ENCODE measurements around the gene LRRC74A.
"Not testable (repeated sequence)": the region's sequence is repeated elsewhere in the genome, so short reads cannot be mapped to it uniquely, and the experiment has no call there.

LRRC74A gene

GRCh38 chr14:76909266-76909665, 83.1 kb downstream of the LRRC74A start:
- H4K8ac ChIP-seq (ENCODE audit: low read depth, low read length) = no peak overlapping the region
- no peaks in the 10 kb centered on the region for H3K27me3 ChIP-seq (ENCODE audit: insufficient read depth, low read length, poor library complexity)
- no peak overlapping the region for H3K56ac ChIP-seq (ENCODE audit: low read length)
- no peak for DNase-seq
- peaks cover 1% of the 10 kb centered on the region for H3K4me1 ChIP-seq (ENCODE audit: control insufficient read depth, low read depth, low read length)
- no peak overlapping the region for H4K5ac ChIP-seq (ENCODE audit: low read length)
- no peak overlapping the region for H3K18ac ChIP-seq (ENCODE audit: low read length)
- no CpG with 5 or more reads among the region's 2 CpGs for WGBS (ENCODE audit: extremely low coverage, insufficient coverage, low lambda C conversion rate)
- no peak overlapping the region for H2BK120ac ChIP-seq (ENCODE audit: low read depth, low read length)
- H2AK5ac ChIP-seq (ENCODE audit: low read length) = no peak overlapping the region
- H3K4me2 ChIP-seq (ENCODE audit: low read length) = no peak overlapping the region
- no peak overlapping the region for H2BK15ac ChIP-seq (replicated peaks; ENCODE audit: low read depth)
- no peak overlapping the region for H3K9ac ChIP-seq (ENCODE audit: low read length)
- H3K4ac ChIP-seq (ENCODE audit: low read depth, low read length) = no peak overlapping the region
- no peak overlapping the region for H3K27ac ChIP-seq (ENCODE audit: low read depth, low read length)
- no peaks in the 10 kb centered on the region for H3K79me2 ChIP-seq (ENCODE audit: control insufficient read depth, insufficient read depth, low read length)
- H3K4me3 ChIP-seq (ENCODE audit: low read length) = no peak overlapping the region
- H2BK5ac ChIP-seq (ENCODE audit: low read length) = no peak overlapping the region
- no peaks in the 10 kb centered on the region for H3K79me1 ChIP-seq (ENCODE audit: low read length)
- no peaks in the 10 kb centered on the region for H3K36me3 ChIP-seq (ENCODE audit: control insufficient read depth, insufficient read depth, low read length)
- H3K23ac ChIP-seq (ENCODE audit: low read length) = no peak overlapping the region

- Histone ChIP-seq H3K27me3 (ENCODE audit: insufficient read depth, low read length, poor library complexity) (no peaks in the 10 kb centered on the region), H3K27ac (ENCODE audit: low read depth, low read length) (no peak overlapping the region), H2AK5ac (ENCODE audit: low read length) (no peak overlapping the region), H4K5ac (ENCODE audit: low read length) (no peak overlapping the region), H3K79me2 (ENCODE audit: control insufficient read depth, insufficient read depth, low read length) (no peaks in the 10 kb centered on the region), H3K4me2 (ENCODE audit: low read length) (no peak overlapping the region), H2BK120ac (ENCODE audit: low read depth, low read length) (no peak overlapping the region), H3K9ac (ENCODE audit: low read length) (no peak overlapping the region), H3K36me3 (ENCODE audit: control insufficient read depth, insufficient read depth, low read length) (no peaks in the 10 kb centered on the region), H3K18ac (ENCODE audit: low read length) (no peak overlapping the region), H3K4ac (ENCODE audit: low read depth, low read length) (no peak overlapping the region), H3K79me1 (ENCODE audit: low read length) (no peaks in the 10 kb centered on the region), H3K4me3 (ENCODE audit: low read length) (no peak overlapping the region), H4K8ac (ENCODE audit: low read depth, low read length) (no peak overlapping the region), H3K4me1 (ENCODE audit: control insufficient read depth, low read depth, low read length) (peaks cover 3% of the 10 kb centered on the region), H3K56ac (ENCODE audit: low read length) (no peak overlapping the region), H2BK15ac (replicated peaks; ENCODE audit: low read depth) (no peak overlapping the region), H3K23ac (ENCODE audit: low read length) (no peak overlapping the region), H2BK5ac (ENCODE audit: low read length) (no peak overlapping the region)
- DNase-seq = no peak
- WGBS (ENCODE audit: extremely low coverage, insufficient coverage, low lambda C conversion rate) = no CpG with 5 or more reads among the region's 4 CpGs
These were observed 84.2 kb downstream of the LRRC74A start for GRCh38 chr14:76910371-76910890.

DNA sequence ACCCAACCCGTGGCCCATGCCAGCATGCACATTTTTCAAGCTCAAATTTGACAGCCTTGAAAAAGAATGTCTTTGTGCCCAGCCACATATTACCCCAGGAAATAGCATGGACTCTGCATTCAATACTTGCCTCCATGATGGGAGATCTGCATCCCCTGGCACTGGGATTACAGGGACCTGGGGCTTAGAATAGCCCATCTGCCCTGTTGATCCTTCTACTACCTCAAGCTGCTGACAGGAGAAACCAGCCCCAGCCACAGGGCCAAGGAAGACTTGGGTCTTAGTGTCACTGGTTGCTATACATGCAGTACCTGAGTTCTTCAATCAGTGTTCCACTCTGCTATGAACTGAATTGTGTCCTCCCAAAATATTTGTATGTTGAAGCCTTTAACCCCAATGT, 85.3 kb downstream of the LRRC74A start:
- Histone ChIP-seq H3K4me3 (ENCODE audit: low read length) (no peak overlapping the region), H4K8ac (ENCODE audit: low read depth, low read length) (no peak overlapping the region), H3K4me1 (ENCODE audit: control insufficient read depth, low read depth, low read length) (peaks cover 3% of the 10 kb centered on the region), H2BK5ac (ENCODE audit: low read length) (no peak overlapping the region), H2AK5ac (ENCODE audit: low read length) (no peak overlapping the region), H2BK15ac (replicated peaks; ENCODE audit: low read depth) (no peak overlapping the region), H2BK120ac (ENCODE audit: low read depth, low read length) (no peak overlapping the region), H3K79me1 (ENCODE audit: low read length) (no peaks in the 10 kb centered on the region), H3K27me3 (ENCODE audit: insufficient read depth, low read length, poor library complexity) (no peaks in the 10 kb centered on the region), H3K4ac (ENCODE audit: low read depth, low read length) (no peak overlapping the region), H3K36me3 (ENCODE audit: control insufficient read depth, insufficient read depth, low read length) (no peaks in the 10 kb centered on the region), H3K27ac (ENCODE audit: low read depth, low read length) (no peak overlapping the region), H3K18ac (ENCODE audit: low read length) (no peak overlapping the region), H3K79me2 (ENCODE audit: control insufficient read depth, insufficient read depth, low read length) (no peaks in the 10 kb centered on the region), H3K56ac (ENCODE audit: low read length) (no peak overlapping the region), H3K23ac (ENCODE audit: low read length) (no peak overlapping the region), H3K9ac (ENCODE audit: low read length) (no peak overlapping the region), H4K5ac (ENCODE audit: low read length) (no peak overlapping the region), H3K4me2 (ENCODE audit: low read length) (no peak overlapping the region)
- no peak for DNase-seq
- WGBS (ENCODE audit: extremely low coverage, insufficient coverage, low lambda C conversion rate) = no CpG with 5 or more reads among the region's 1 CpG

DNA sequence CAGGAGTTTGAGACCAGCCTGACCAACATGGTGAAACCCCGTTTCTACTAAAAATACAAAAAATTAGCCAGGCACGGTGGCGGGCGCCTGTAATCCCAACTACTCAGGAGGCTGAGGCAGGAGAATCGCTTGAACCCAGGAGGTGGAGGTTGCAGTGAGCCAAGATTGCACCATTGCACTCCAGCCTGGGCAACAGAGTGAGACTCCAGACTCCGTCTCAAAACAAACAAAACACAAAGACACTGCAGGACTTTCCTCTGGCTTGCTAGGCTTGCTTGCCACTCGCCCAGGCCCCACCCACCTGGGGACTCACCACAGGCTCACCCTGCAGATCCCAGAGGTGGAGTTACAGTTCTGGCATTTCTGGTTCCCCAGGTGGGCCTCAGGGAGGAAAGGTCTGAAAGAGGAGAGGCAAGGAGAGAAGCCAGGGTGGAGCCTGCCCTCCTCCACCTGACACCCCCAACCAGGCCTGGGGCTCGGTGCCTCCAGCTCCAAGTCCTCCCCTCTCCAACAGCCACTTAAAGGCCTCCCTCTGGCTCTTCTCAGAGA, 88.4 kb downstream of the LRRC74A start:
- WGBS (ENCODE audit: extremely low coverage, insufficient coverage, low lambda C conversion rate) = no CpG with 5 or more reads among the region's 8 CpGs

DNA sequence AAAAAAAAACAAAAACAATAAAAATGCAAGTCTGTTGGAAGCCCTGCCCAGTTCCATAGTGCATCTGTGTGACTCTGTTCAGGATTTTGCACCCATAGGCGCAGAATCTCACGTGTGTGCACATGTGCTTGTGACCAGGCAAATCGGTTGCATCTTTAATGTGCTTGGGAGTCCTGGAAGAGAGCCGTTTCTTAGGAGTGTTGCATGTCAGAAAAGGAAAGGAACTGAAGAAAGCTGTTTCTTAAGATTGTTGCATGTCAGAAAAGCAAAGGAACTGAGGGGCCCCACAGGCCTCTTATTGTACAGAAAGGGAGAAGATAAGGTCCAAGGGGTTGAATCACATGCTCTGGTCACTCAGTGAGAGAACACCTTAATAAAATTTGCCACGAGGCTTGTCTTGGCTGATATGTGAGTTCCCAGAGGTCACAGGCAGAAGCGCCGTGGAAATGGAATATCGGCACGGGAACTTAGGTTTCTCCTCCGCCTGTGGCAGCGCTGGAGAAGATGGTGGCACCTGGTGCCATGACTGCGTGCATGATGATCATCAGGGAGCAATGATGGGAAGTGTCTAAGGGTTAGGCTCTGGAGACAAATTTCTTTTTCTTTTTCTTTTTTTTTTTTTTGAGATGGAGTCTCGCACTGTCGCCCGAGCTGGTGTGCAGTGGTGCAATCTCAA, 90.0 kb downstream of the LRRC74A start:
- Histone ChIP-seq H3K4me1 (ENCODE audit: control insufficient read depth, low read depth, low read length) (peaks cover 25% of the 10 kb centered on the region), H3K23ac (ENCODE audit: low read length) (no peak overlapping the region), H3K27me3 (ENCODE audit: insufficient read depth, low read length, poor library complexity) (no peaks in the 10 kb centered on the region), H2AK5ac (ENCODE audit: low read length) (no peak overlapping the region), H3K79me2 (ENCODE audit: control insufficient read depth, insufficient read depth, low read length) (no peaks in the 10 kb centered on the region), H3K4me2 (ENCODE audit: low read length) (no peak overlapping the region), H4K5ac (ENCODE audit: low read length) (no peak overlapping the region), H4K8ac (ENCODE audit: low read depth, low read length) (no peak overlapping the region), H3K9ac (ENCODE audit: low read length) (no peak overlapping the region), H3K79me1 (ENCODE audit: low read length) (no peaks in the 10 kb centered on the region), H3K4me3 (ENCODE audit: low read length) (no peak overlapping the region), H2BK5ac (ENCODE audit: low read length) (no peak overlapping the region), H2BK120ac (ENCODE audit: low read depth, low read length) (no peak overlapping the region), H3K36me3 (ENCODE audit: control insufficient read depth, insufficient read depth, low read length) (no peaks in the 10 kb centered on the region), H3K18ac (ENCODE audit: low read length) (no peak overlapping the region), H2BK15ac (replicated peaks; ENCODE audit: low read depth) (no peak overlapping the region), H3K27ac (ENCODE audit: low read depth, low read length) (no peak overlapping the region), H3K56ac (ENCODE audit: low read length) (peak overlapping the region; percentile 54), H3K4ac (ENCODE audit: low read depth, low read length) (no peak overlapping the region)
- DNase-seq = no peak
- no CpG with 5 or more reads among the region's 15 CpGs for WGBS (ENCODE audit: extremely low coverage, insufficient coverage, low lambda C conversion rate)

More for the DNA sequence above, 88.4 kb downstream of the LRRC74A start:
- peaks cover 21% of the 10 kb centered on the region for H3K4me1 ChIP-seq (ENCODE audit: control insufficient read depth, low read depth, low read length)
- not testable (repeated sequence) for H3K36me3 ChIP-seq (ENCODE audit: control insufficient read depth, insufficient read depth, low read length); H2BK5ac ChIP-seq (ENCODE audit: low read length); H3K79me1 ChIP-seq (ENCODE audit: low read length); H3K4me2 ChIP-seq (ENCODE audit: low read length); H2BK120ac ChIP-seq (ENCODE audit: low read depth, low read length); H2AK5ac ChIP-seq (ENCODE audit: low read length); H3K56ac ChIP-seq (ENCODE audit: low read length); H3K18ac ChIP-seq (ENCODE audit: low read length); H3K27me3 ChIP-seq (ENCODE audit: insufficient read depth, low read length, poor library complexity); H3K23ac ChIP-seq (ENCODE audit: low read length); H3K4me3 ChIP-seq (ENCODE audit: low read length); DNase-seq; H3K27ac ChIP-seq (ENCODE audit: low read depth, low read length); H4K5ac ChIP-seq (ENCODE audit: low read length); H3K79me2 ChIP-seq (ENCODE audit: control insufficient read depth, insufficient read depth, low read length); H2BK15ac ChIP-seq (replicated peaks; ENCODE audit: low read depth); H4K8ac ChIP-seq (ENCODE audit: low read depth, low read length); H3K9ac ChIP-seq (ENCODE audit: low read length); H3K4ac ChIP-seq (ENCODE audit: low read depth, low read length)
